Activated CD4-positive, alpha-beta T cell treated with anti-CD3 and anti-CD28 coated beads, Interleukin-2, amount 10 ng/mL, durations not matched to agents 7 days and 5 days (primary cell): ENCODE data around the gene DPH6. TPM values are rescaled to one million over a fixed set of nuclear protein-coding genes. Genes with fewer than 3 reads are reported as not detected.
A peak's percentile ranks its signal among the peaks of the same experiment; 100 is the strongest.
"Not testable (repeated sequence)": the region's sequence is repeated elsewhere in the genome, so short reads cannot be mapped to it uniquely, and the experiment has no call there.

Experiments
- CTCF ChIA-PET: fragments of 350-600 bp; sonication (Branson Sonifier 250); formaldehyde crosslinking; loops from one replicate; lab custom pipeline; 2021; ENCODE audit warnings: antibody characterized with exemption; lab: Charles Lee
- POLR2A ChIA-PET: fragments of 350-600 bp; sonication (Branson Sonifier 250); formaldehyde crosslinking; loops from one replicate; lab custom pipeline; 2021; ENCODE audit warnings: antibody characterized with exemption; lab: Charles Lee
- DNase-seq: peaks from one replicate; pipeline ENCODE4 v3.0.0-alpha.2; 2020
- H3K27ac Mint-ChIP-seq: one replicate; pipeline ENCODE4 v1.8.0; 2021; ENCODE audit warnings: mild to moderate bottlenecking, moderate library complexity, mixed read lengths
- H3K27me3 Mint-ChIP-seq: one replicate; pipeline ENCODE4 v1.8.0; 2021; ENCODE audit warnings: mixed read lengths
- H3K36me3 Mint-ChIP-seq: one replicate; pipeline ENCODE4 v1.8.0; 2021; ENCODE audit warnings: low read depth, mixed read lengths
- H3K4me1 Mint-ChIP-seq: one replicate; pipeline ENCODE4 v1.8.0; 2021; ENCODE audit warnings: mixed read lengths
- H3K4me3 Mint-ChIP-seq: one replicate; pipeline ENCODE4 v1.8.0; 2021; ENCODE audit warnings: mild to moderate bottlenecking, moderate library complexity, mixed read lengths
- H3K9me3 Mint-ChIP-seq: one replicate; pipeline ENCODE4 v1.8.0; 2021; ENCODE audit warnings: mixed read lengths
- total RNA-seq, 2 experiments: library from RNA; stranded (reverse); gene quantifications; one replicate each; pipeline ENCODE4 v1.2.3, GENCODE V29; 2021

The DPH6 gene, protein sequence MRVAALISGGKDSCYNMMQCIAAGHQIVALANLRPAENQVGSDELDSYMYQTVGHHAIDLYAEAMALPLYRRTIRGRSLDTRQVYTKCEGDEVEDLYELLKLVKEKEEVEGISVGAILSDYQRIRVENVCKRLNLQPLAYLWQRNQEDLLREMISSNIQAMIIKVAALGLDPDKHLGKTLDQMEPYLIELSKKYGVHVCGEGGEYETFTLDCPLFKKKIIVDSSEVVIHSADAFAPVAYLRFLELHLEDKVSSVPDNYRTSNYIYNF
- total RNA-seq, result 10 to 100 TPM in 1 of 2 experiments, 1 to 10 TPM in 1; 8.8 to 13.9 TPM

DNA sequence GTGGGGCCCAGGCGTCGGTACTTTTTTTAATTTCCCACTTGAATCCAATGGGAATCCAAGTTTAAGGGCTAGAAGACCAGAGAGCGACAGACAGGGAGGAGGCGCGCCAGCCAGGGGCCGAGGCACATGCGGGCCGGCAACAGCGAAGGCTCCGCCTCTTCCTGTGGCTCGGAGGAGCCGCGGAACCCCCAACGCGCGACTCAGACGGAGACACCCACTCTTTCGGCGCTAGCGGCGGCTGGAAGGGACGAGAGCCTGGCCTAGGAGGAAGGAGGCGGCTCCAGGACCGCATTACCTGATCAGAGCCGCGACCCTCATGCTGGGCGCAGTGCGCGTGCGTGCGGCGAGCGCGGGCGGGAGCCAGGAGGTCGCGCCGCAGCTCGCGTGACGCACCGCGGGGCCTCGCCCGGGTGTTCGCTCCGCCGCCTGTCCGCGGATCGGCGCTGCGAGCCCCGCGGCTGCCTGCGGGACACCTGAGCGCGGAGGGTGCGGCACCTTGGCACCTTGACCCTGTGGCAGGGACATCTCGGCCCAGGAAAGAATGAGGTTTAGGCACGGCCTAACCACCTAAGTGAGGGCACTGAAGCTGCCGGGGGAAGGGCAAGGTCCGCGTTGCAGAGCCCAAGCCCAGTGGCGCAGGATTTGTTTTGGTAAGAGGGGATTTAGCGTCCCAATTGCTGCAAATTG, at the start of gene DPH6:
Gene DPH6, minus strand, starts transcription at position 342 of the 687 bp plus-strand sequence. Its CDS starts 24 bp downstream, at position 318.
- peak within 1 kb of the TSS; percentile 88 for H3K4me3 Mint-ChIP-seq
- DNase-seq, result peak; percentile 80
- H3K36me3 Mint-ChIP-seq, result no peaks in the 10 kb centered on the region
- no peaks in the 10 kb centered on the region for H3K27me3 Mint-ChIP-seq
- no peaks in the 10 kb centered on the region for H3K9me3 Mint-ChIP-seq
- CTCF ChIA-PET, result interaction anchor here (0.9 kb wide), 1 partner anchor 9 kb away, joined by 3 read pairs; no protein-coding TSS in a partner anchor
- POLR2A ChIA-PET, result no interaction called here
- H3K4me1 Mint-ChIP-seq, result peaks cover 21% of the 10 kb centered on the region
- peak within 1 kb of the TSS; percentile 97 for H3K27ac Mint-ChIP-seq

DNA sequence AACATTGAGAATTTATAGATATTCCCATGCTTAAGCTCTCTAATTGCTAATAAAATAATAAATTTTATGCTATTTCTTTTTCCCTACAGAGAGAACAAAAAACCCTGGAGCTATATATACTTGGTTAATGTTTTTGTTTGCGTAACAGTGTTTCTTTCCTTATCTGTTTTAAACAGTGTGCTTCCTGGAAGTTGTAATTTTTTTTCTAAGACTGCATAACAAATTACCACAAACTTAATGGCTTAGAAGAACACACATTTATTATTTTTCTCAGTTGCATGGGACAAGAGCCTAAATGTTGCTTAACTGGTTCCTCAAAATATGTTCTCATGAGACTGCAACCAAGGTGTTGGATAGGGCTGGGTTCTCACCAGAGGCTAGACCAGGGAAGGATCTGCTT, 49.7 kb upstream of the DPH6 start:
- Mint-ChIP-seq H3K9me3 (no peaks in the 10 kb centered on the region), H3K27ac (no peak overlapping the region), H3K36me3 (no peaks in the 10 kb centered on the region), H3K4me1 (no peaks in the 10 kb centered on the region), H3K4me3 (no peak overlapping the region), H3K27me3 (peaks cover 5% of the 10 kb centered on the region)
- DNase-seq, result no peak
- ChIA-PET CTCF (no interaction called here), POLR2A (no interaction called here)

DNA sequence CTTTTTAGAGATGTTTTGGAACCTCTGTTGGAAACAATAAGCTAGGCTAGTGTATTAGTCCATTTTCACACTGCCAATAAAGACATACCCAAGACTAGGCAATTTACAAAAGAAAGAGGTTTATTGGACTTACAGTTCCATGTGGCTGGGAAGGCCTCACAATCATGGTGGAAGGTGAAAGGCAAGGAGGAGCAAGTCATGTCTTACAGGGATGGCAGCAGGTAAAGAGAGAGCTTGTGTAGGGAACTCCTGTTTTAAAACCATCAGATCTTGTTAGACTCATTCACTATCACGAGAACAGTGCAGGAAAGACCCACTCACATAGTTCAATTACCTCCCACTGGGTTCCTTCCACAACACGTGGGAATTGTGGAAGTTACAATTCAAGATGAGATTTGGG, 46.0 kb upstream of the DPH6 start:
- H3K36me3 Mint-ChIP-seq, H3K4me1 Mint-ChIP-seq, H3K9me3 Mint-ChIP-seq, DNase-seq, H3K4me3 Mint-ChIP-seq, H3K27me3 Mint-ChIP-seq, H3K27ac Mint-ChIP-seq, POLR2A ChIA-PET, CTCF ChIA-PET: not testable (repeated sequence)

DNA sequence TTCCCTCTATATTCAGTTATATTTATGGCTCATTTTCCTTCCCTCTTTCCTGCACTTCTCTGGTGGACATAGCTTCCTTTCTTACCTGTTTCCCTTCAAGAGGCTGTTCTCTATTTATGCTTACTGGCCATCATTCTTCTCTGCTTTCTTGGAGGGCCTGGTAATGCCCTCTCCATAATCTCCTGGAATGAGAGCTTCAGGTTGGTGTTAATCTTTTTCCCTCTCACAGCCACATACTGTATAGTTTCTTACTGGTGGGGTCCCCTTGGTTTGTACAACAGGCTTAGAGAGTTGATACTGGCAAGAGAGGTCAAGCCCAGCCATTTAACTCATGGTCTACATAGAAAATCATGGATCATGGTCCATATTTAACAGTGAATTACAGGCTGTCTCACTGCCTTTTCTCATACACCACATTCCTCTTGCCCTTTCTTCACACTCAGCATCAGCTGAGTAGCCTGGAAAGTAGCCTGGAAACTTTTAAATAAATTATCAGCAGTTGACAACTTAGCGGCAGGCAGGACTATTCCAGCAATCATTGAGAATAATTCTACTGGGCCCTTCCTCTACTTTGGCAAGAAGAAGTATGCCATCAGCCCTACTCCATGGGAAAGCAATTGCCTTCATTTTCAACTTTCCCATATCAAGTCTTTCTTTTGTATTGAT, 38.0 kb upstream of the DPH6 start:
- Mint-ChIP-seq H3K27me3 (peaks cover 12% of the 10 kb centered on the region), H3K4me1 (no peaks in the 10 kb centered on the region), H3K36me3 (no peaks in the 10 kb centered on the region), H3K4me3 (no peak overlapping the region), H3K27ac (no peak overlapping the region), H3K9me3 (no peaks in the 10 kb centered on the region)
- ChIA-PET POLR2A (no interaction called here), CTCF (no interaction called here)
- DNase-seq, result no peak

DNA sequence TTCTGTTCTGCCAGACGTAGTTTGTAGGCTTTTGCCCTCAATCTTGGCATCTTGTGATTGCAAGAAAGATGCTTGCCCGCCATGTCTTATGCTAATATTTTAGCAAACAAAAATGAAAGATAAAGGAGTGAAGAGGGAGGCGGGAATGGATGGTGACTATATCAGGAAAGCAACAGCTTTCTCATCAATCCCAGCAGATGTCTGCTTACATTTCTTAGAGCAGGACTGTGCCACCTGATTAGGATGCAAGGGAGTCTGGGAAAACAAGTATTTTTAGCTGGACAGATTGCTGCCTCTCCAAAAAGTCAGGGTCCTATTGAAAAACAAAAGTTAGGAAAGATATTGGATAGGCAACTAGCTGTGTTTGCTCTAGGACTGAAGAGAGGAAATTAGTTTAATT, 34.6 kb upstream of the DPH6 start:
- ChIA-PET POLR2A (no interaction called here), CTCF (no interaction called here)
- peaks cover 8% of the 10 kb centered on the region for H3K27me3 Mint-ChIP-seq
- H3K36me3 Mint-ChIP-seq, result no peaks in the 10 kb centered on the region
- H3K4me3 Mint-ChIP-seq, result no peak overlapping the region
- no peaks in the 10 kb centered on the region for H3K9me3 Mint-ChIP-seq
- H3K27ac Mint-ChIP-seq, result no peak overlapping the region
- DNase-seq, result no peak
- no peaks in the 10 kb centered on the region for H3K4me1 Mint-ChIP-seq

DNA sequence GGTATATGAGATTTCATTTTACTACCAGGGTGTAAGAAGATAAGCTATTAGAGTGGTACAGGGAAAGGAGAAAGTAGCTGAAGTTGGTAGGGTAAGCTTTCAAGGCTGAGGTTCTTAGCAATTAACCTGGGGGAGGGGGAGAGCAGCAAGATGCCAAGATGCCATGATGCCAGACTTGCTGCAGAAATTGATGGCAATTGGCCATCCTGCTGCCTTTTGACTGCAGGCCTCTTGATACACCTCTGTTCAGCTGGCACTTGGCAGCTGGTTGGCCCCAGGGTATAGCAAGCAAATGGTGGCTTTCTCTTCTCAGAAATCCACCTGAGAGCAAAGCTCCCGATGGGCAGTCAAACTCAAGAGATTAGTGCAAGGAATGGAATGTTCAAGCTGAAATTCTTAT, 21.4 kb upstream of the DPH6 start:
- Mint-ChIP-seq H3K9me3 (no peaks in the 10 kb centered on the region), H3K27me3 (peaks cover 12% of the 10 kb centered on the region), H3K4me3 (no peak overlapping the region), H3K27ac (no peak overlapping the region), H3K36me3 (no peaks in the 10 kb centered on the region), H3K4me1 (no peaks in the 10 kb centered on the region)
- ChIA-PET CTCF (interaction anchor here (0.8 kb wide), 1 partner anchor 20 kb away, joined by 3 read pairs; no protein-coding TSS in a partner anchor), POLR2A (no interaction called here)
- no peak for DNase-seq

DNA sequence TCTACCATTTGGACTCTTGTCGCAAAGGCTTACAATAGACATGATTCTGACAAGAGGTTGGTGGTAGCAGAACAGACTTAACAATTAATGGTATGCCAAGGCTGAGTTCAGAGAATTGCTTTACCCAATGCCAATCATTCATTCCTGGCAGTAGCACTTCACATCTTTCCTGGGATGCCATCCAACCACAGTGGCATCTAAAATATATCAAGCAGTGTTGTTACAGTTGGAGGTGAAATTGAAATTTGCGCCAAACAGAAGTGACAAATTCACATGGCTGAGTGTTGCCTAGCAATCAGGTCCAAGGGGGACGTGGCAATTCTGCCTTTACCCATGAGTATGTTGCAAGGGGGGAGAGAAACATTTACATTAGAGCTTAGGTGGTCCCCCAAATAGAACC, 21.0 kb upstream of the DPH6 start:
- H3K27ac Mint-ChIP-seq, result no peak overlapping the region
- no peak overlapping the region for H3K4me3 Mint-ChIP-seq
- no peak for DNase-seq
- H3K4me1 Mint-ChIP-seq, result no peaks in the 10 kb centered on the region
- H3K36me3 Mint-ChIP-seq, result no peaks in the 10 kb centered on the region
- CTCF ChIA-PET, result interaction anchor here (0.8 kb wide), 1 partner anchor 20 kb away, joined by 3 read pairs; no protein-coding TSS in a partner anchor
- H3K9me3 Mint-ChIP-seq, result no peaks in the 10 kb centered on the region
- peaks cover 12% of the 10 kb centered on the region for H3K27me3 Mint-ChIP-seq
- POLR2A ChIA-PET, result no interaction called here

DNA sequence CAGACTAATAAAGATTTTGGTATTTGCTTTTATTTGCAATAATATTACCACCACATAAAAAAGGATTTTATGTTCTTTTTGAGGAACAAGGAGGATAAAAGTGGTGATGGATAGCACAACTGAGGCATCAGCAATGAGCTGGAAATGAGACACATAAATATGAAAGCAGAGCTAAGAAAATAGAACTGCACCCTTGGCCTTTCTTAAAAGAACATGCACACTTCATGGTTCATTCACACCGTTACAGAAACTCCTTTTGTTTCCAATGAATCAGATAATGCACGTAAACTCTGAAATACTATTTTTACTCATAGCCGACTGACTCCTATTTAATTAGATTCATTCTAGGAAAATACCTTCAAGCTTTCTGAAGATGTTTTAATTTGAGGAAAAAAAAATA, 19.9 kb upstream of the DPH6 start:
- Mint-ChIP-seq H3K27me3 (peaks cover 12% of the 10 kb centered on the region), H3K9me3 (no peaks in the 10 kb centered on the region), H3K4me1 (no peaks in the 10 kb centered on the region), H3K27ac (no peak overlapping the region), H3K36me3 (no peaks in the 10 kb centered on the region), H3K4me3 (no peak overlapping the region)
- no peak for DNase-seq
- POLR2A ChIA-PET, result no interaction called here
- CTCF ChIA-PET, result no interaction called here

DNA sequence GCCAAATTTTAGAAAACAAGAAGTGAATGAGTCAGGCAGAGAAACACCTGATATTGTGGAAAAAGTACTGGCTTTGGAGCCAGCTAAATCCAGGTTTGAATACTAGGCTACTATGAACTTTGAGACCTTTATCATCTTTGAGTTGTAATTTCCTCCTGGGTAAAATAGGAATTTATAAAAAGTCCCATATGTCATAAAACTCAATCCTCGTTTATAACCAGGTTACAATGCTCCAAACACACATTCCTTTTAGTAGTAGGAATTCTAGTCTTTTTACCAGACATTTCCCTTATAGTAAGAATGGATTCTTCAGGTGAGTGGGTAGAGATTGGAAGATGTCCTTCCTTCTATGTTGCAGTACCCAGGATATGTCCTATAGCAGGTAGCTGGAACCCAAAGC, 16.7 kb upstream of the DPH6 start:
- H3K4me1 Mint-ChIP-seq, result no peaks in the 10 kb centered on the region
- H3K36me3 Mint-ChIP-seq, result no peaks in the 10 kb centered on the region
- POLR2A ChIA-PET, result no interaction called here
- CTCF ChIA-PET, result interaction anchor here (0.6 kb wide), 1 partner anchor 291 kb away, joined by 3 read pairs; no protein-coding TSS in a partner anchor
- H3K4me3 Mint-ChIP-seq, result no peak overlapping the region
- peaks cover 7% of the 10 kb centered on the region for H3K27me3 Mint-ChIP-seq
- no peak overlapping the region for H3K27ac Mint-ChIP-seq
- no peaks in the 10 kb centered on the region for H3K9me3 Mint-ChIP-seq
- DNase-seq, result no peak

DNA sequence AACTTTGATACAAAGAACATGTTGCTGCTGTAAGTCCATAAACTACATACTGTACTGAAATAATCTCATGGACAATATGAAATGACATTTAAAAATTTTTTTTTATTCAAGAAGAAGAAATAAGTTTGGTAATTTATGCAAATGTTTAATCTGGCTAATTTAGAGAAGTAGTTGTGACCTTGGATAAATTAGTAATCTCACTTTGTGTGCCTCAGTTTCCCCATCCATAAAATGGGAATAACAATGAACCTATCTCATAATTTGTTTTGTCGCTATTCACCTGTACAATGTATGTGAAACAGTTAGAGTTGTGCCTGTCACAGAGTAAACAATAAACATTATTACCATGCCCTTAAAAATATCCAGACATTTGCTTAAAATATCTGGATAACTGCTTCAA, 15.3 kb upstream of the DPH6 start:
- CTCF ChIA-PET, result no interaction called here
- Mint-ChIP-seq H3K36me3 (no peaks in the 10 kb centered on the region), H3K4me3 (no peak overlapping the region), H3K9me3 (no peaks in the 10 kb centered on the region), H3K27me3 (no peaks in the 10 kb centered on the region), H3K4me1 (no peaks in the 10 kb centered on the region), H3K27ac (no peak overlapping the region)
- DNase-seq, result no peak
- POLR2A ChIA-PET, result no interaction called here

DNA sequence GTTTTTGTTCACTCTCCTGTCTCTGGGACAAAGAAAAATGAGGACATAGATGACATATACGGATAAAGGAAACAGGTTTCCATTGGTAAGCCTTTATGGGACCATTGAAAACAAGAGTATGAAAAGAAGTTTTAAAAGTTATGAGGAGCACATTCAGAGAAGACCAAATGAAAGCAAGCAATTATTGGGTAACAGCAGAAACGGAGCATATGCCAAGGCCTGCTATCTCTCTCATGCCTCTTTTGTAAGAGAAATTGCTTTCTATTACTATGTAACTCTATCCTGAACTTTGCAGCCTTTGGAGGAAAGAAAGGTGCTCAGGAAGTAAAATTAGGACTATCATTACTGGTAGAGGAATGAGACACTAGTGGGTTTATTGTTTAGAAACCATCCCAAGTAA, 14.9 kb upstream of the DPH6 start:
- POLR2A ChIA-PET, result no interaction called here
- Mint-ChIP-seq H3K27me3 (no peaks in the 10 kb centered on the region), H3K36me3 (no peaks in the 10 kb centered on the region), H3K9me3 (no peaks in the 10 kb centered on the region), H3K4me1 (no peaks in the 10 kb centered on the region), H3K4me3 (no peak overlapping the region), H3K27ac (no peak overlapping the region)
- CTCF ChIA-PET, result no interaction called here
- no peak for DNase-seq

DNA sequence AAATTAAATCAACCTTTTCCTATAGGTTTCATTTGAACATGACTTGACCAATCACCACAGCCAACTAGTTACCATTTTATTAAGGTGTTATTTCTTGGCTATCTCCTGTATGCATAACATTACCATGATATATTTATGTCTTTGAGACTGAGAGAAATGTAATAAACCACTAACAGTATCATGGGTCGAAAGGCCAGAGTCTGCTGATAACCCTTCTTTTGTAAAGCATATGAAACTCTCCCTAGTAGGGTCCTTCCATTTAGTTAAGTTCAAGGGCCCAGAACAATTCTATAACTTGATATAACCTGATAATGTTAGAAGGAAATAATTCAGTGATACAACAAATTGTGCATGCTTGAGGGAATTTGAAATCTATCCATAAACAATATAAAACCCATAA, 14.3 kb upstream of the DPH6 start:
- H3K27ac Mint-ChIP-seq, result no peak overlapping the region
- no peaks in the 10 kb centered on the region for H3K27me3 Mint-ChIP-seq
- H3K9me3 Mint-ChIP-seq, result no peaks in the 10 kb centered on the region
- CTCF ChIA-PET, result no interaction called here
- H3K4me3 Mint-ChIP-seq, result no peak overlapping the region
- POLR2A ChIA-PET, result no interaction called here
- DNase-seq, result no peak
- no peaks in the 10 kb centered on the region for H3K4me1 Mint-ChIP-seq
- no peaks in the 10 kb centered on the region for H3K36me3 Mint-ChIP-seq

DNA sequence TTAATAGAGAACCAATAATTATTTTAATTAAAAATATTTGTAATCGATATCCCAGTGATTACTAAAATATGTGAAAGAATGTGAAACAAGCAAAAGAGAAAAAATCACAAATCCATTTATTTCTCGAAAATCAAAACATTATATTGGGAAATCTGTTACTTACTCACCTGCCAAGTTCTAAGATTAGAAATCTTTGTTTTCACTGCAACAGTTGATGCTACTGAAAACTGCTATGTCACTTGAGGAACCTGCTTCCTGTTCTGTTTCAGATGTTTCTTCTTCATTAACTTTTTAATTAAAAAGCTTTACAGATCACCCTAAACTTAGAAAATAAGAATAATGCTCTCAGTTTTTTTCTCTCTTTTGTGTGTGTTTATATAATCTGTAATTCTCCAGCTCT, 13.7 kb upstream of the DPH6 start:
- Mint-ChIP-seq H3K4me1 (no peaks in the 10 kb centered on the region), H3K27ac (no peak overlapping the region), H3K9me3 (no peaks in the 10 kb centered on the region), H3K27me3 (no peaks in the 10 kb centered on the region), H3K36me3 (no peaks in the 10 kb centered on the region), H3K4me3 (no peak overlapping the region)
- POLR2A ChIA-PET, result no interaction called here
- DNase-seq, result no peak
- CTCF ChIA-PET, result no interaction called here
